ENCODE measurements around the gene SLC10A3.

DNA sequence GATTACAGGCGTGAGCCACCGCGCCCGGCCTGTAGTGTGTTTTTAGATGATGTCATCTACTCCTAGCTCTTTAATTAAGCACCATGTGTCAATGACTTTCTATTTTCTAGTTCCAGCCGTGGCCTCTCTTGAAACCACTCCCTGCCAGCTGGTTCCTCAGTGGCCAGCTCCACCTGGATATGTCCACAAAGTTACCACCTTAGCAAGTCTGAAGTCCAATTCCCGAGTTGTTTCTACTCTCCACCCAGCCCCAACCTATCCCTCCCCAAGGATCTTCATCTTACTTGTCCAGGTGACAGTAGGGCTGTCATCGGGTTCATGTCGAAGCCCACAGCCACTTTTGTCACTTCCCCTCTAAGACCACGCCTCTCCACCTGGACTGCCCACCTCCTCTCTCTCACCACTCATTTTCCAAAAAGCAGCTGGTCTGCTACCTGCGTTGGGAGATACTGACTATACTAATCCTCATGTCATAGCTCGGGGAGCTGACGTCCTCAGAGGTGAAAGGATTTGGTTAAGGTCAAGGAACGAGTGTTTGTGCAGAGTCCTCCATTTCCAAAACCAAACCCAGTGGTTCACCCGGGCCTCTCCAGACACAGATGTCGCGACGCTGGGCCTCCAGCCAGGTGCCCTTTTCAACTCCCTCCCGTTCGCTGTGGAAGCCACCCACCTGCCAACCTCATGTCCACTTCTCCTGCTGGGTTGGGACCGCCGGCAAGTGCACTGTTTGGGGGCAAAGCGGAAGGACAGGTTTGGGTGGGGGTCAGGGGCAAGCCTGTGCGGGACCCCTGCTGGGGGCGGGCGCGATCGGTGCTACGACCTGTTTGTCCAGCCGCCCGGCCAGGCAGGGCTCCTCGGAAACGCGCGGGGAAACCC is 24.9 kb upstream of the SLC10A3 start:
- no peak for TF ChIP-seq POLR2A (IDR thresholded peaks at IDR 0.05)
- TF ChIP-seq, protein P1, sequence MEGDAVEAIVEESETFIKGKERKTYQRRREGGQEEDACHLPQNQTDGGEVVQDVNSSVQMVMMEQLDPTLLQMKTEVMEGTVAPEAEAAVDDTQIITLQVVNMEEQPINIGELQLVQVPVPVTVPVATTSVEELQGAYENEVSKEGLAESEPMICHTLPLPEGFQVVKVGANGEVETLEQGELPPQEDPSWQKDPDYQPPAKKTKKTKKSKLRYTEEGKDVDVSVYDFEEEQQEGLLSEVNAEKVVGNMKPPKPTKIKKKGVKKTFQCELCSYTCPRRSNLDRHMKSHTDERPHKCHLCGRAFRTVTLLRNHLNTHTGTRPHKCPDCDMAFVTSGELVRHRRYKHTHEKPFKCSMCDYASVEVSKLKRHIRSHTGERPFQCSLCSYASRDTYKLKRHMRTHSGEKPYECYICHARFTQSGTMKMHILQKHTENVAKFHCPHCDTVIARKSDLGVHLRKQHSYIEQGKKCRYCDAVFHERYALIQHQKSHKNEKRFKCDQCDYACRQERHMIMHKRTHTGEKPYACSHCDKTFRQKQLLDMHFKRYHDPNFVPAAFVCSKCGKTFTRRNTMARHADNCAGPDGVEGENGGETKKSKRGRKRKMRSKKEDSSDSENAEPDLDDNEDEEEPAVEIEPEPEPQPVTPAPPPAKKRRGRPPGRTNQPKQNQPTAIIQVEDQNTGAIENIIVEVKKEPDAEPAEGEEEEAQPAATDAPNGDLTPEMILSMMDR (IDR thresholded peaks at IDR 0.05) = no peak

All from testis (tissue), 2 donors.